Measurements from ENCODE around the gene IQGAP3. TPM values are rescaled to one million over a fixed set of nuclear protein-coding genes. Genes with fewer than 3 reads are reported as not detected.

Gene IQGAP3
- total RNA-seq, 1 donor from 2014 or later, result 1.7 TPM

GRCh38 chr1:156489166-156489934, 83.0 kb downstream of the IQGAP3 start:
- Histone ChIP-seq H3K4me3 (peak overlapping the region; percentile 22), H3K36me3 (peaks cover 14% of the 10 kb centered on the region), H3K27ac (peak overlapping the region; percentile 61), H3K4me1 (peaks cover 86% of the 10 kb centered on the region), H3K27me3 (ENCODE audit: low read depth) (no peaks in the 10 kb centered on the region), H3K9me3 (no peaks in the 10 kb centered on the region)
- intact Hi-C loops (cut with DNase I), result no loop called here
- TF ChIP-seq CTCF (IDR thresholded peaks at IDR 0.05), result no peak
- no peak for DNase-seq
- ATAC-seq, result peak; percentile 6 to 13

- DNase-seq (no peak), ATAC-seq (no peak)
- intact Hi-C loops (cut with DNase I), result no loop called here
- H3K27me3 ChIP-seq (ENCODE audit: low read depth), result no peaks in the 10 kb centered on the region
- peak overlapping the region; percentile 22 for H3K4me3 ChIP-seq
- H3K9me3 ChIP-seq, result no peaks in the 10 kb centered on the region
- peaks cover 13% of the 10 kb centered on the region for H3K36me3 ChIP-seq
- TF ChIP-seq CTCF (IDR thresholded peaks at IDR 0.05), result no peak
- peak overlapping the region; percentile 18 for H3K27ac ChIP-seq
- peaks cover 86% of the 10 kb centered on the region for H3K4me1 ChIP-seq
These were observed 83.7 kb downstream of the IQGAP3 start for GRCh38 chr1:156488566-156489165.

GRCh38 chr1:156487862-156488261, 84.5 kb downstream of the IQGAP3 start:
- intact Hi-C loops (cut with DNase I), result no loop called here
- peaks cover 19% of the 10 kb centered on the region for H3K36me3 ChIP-seq
- H3K9me3 ChIP-seq, result no peaks in the 10 kb centered on the region
- H3K4me3 ChIP-seq, result no peak overlapping the region
- DNase-seq (no peak), ATAC-seq (peak in 1 of 2 donors; percentile 7)
- H3K4me1 ChIP-seq, result peaks cover 86% of the 10 kb centered on the region
- no peak for TF ChIP-seq CTCF (IDR thresholded peaks at IDR 0.05)
- H3K27me3 ChIP-seq (ENCODE audit: low read depth), result no peaks in the 10 kb centered on the region
- H3K27ac ChIP-seq, result peak overlapping the region; percentile 18

- Histone ChIP-seq H3K9me3 (no peaks in the 10 kb centered on the region), H3K4me3 (no peak overlapping the region), H3K36me3 (peaks cover 31% of the 10 kb centered on the region), H3K27me3 (ENCODE audit: low read depth) (no peaks in the 10 kb centered on the region), H3K4me1 (peaks cover 76% of the 10 kb centered on the region), H3K27ac (no peak overlapping the region)
- intact Hi-C loops (cut with DNase I), result no loop called here
- no peak for TF ChIP-seq CTCF (IDR thresholded peaks at IDR 0.05)
- ATAC-seq (no peak), DNase-seq (no peak)
These were observed 85.7 kb downstream of the IQGAP3 start for GRCh38 chr1:156486421-156487344.

GRCh38 chr1:156485984-156486383, 86.4 kb downstream of the IQGAP3 start:
- no peaks in the 10 kb centered on the region for H3K9me3 ChIP-seq
- H3K36me3 ChIP-seq, result peaks cover 34% of the 10 kb centered on the region
- no peak overlapping the region for H3K27ac ChIP-seq
- ATAC-seq (no peak), DNase-seq (no peak)
- no peak for TF ChIP-seq CTCF (IDR thresholded peaks at IDR 0.05)
- peaks cover 75% of the 10 kb centered on the region for H3K4me1 ChIP-seq
- no peaks in the 10 kb centered on the region for H3K27me3 ChIP-seq (ENCODE audit: low read depth)
- intact Hi-C loops (cut with DNase I), result no loop called here
- no peak overlapping the region for H3K4me3 ChIP-seq
